Breast epithelium (tissue), 3 donors: ENCODE measurements around the gene TNK2.
"Not testable (repeated sequence)": the region's sequence is repeated elsewhere in the genome, so short reads cannot be mapped to it uniquely, and the experiment has no call there.

Experiments used
- POLR2A ChIP-seq: fragments of 450-650 bp; IDR thresholded peaks from one replicate; pipeline ENCODE4 v1.6.1; 2016; ENCODE audit warnings: antibody characterized with exemption, mild to moderate bottlenecking, moderate library complexity
- POLR2AphosphoS5 ChIP-seq, 3 donors: sonication (generic); formaldehyde crosslinking; IDR thresholded peaks; one replicate each; pipeline ENCODE4 v1.6.1; 2017; ENCODE audit warnings: antibody characterized with exemption in 3 of 3
- TF ChIP-seq, protein P1 (sequence below), 3 donors: fragments of 450-650 bp; IDR thresholded peaks; one replicate each; pipeline ENCODE4 v1.5.1; 2016 to 2017; ENCODE audit warnings: antibody characterized with exemption in 3 of 3, mild to moderate bottlenecking in 3 of 3, moderate library complexity in 3 of 3

DNA sequence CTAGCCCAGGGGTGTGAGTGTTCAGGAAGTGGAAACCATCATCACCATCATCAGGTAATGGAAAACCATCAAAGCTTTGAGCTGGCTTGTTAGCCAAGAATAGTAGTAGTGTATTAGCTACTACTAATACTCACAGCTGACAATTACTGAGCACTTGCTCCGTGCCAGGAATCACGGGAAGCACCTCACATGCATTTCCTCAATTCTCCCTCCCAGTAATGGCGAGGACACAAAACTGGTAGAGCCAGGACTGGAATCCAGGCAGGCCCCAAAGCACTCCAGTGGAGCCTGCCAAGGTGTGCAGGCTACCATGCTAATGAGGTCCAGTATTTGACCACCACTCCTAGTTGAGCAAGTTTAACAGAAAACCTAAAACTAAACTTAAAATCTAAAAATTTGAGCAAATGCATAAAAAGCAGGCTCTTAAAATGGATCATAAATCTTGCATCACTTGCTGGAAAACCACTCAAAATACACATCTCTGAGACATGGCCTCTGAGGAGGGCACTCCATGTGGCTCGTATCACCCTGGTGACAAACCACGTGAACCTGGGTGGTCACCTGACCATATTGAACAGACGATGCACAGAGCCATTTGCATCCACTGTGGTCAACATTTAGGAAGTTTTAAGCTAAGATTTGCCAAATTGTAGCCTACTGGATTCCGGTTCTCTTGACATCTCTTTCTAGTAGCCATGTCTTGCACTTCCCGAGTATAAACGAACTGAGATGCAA, 43.3 kb upstream of the TNK2 start:
- TF ChIP-seq, protein P1, sequence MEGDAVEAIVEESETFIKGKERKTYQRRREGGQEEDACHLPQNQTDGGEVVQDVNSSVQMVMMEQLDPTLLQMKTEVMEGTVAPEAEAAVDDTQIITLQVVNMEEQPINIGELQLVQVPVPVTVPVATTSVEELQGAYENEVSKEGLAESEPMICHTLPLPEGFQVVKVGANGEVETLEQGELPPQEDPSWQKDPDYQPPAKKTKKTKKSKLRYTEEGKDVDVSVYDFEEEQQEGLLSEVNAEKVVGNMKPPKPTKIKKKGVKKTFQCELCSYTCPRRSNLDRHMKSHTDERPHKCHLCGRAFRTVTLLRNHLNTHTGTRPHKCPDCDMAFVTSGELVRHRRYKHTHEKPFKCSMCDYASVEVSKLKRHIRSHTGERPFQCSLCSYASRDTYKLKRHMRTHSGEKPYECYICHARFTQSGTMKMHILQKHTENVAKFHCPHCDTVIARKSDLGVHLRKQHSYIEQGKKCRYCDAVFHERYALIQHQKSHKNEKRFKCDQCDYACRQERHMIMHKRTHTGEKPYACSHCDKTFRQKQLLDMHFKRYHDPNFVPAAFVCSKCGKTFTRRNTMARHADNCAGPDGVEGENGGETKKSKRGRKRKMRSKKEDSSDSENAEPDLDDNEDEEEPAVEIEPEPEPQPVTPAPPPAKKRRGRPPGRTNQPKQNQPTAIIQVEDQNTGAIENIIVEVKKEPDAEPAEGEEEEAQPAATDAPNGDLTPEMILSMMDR (IDR thresholded peaks at IDR 0.05): not testable (repeated sequence)
- not testable (repeated sequence) for TF ChIP-seq POLR2A; POLR2AphosphoS5 (IDR thresholded peaks at IDR 0.05)
